Erythroblast (primary cell): ENCODE data around the gene PTPRM.

Experiments
- DNase-seq, 2 experiments: peaks; one replicate each; lab custom pipeline; 2025; lab: John Stamatoyannopoulos, UW
- GATA1 ChIP-seq: IDR thresholded peaks from 2 replicates; pipeline ENCODE4 v1.6.1; 2011; ENCODE audit warnings: low read depth, mild to moderate bottlenecking, control low read depth, low read length, moderate library complexity
- POLR2A ChIP-seq: IDR thresholded peaks from 2 replicates; pipeline ENCODE4 v1.6.1; 2011; ENCODE audit warnings: mild to moderate bottlenecking, low read length

PTPRM gene

GRCh38 chr18:7691206-7691605 is 124.1 kb downstream of the PTPRM start:
- TF ChIP-seq POLR2A (no peak), GATA1 (no peak)
- DNase-seq: no peak

GRCh38 chr18:7696780-7697179 is 129.7 kb downstream of the PTPRM start:
- TF ChIP-seq GATA1: no peak
- no peak for TF ChIP-seq POLR2A
- no peak for DNase-seq

GRCh38 chr18:7697306-7697705 is 130.2 kb downstream of the PTPRM start:
- DNase-seq: no peak
- no peak for TF ChIP-seq POLR2A
- no peak for TF ChIP-seq GATA1

- DNase-seq: no peak
- TF ChIP-seq GATA1: no peak
- no peak for TF ChIP-seq POLR2A
Observed at GRCh38 chr18:7711495-7711894, 144.4 kb downstream of the PTPRM start.

- DNase-seq: no peak
- TF ChIP-seq GATA1 (no peak), POLR2A (no peak)
Observed at GRCh38 chr18:7720395-7720794, 153.3 kb downstream of the PTPRM start.

GRCh38 chr18:7721532-7721931 is 154.4 kb downstream of the PTPRM start:
- DNase-seq: no peak
- TF ChIP-seq GATA1: no peak
- TF ChIP-seq POLR2A: no peak

GRCh38 chr18:7722955-7723354 is 155.8 kb downstream of the PTPRM start:
- TF ChIP-seq POLR2A: no peak
- no peak for TF ChIP-seq GATA1
- DNase-seq: no peak

- TF ChIP-seq GATA1 (no peak), POLR2A (no peak)
- no peak for DNase-seq
Observed at GRCh38 chr18:7723558-7723957, 156.4 kb downstream of the PTPRM start.

GRCh38 chr18:7725473-7725872 is 158.4 kb downstream of the PTPRM start:
- TF ChIP-seq POLR2A (no peak), GATA1 (no peak)

GRCh38 chr18:7725897-7726296 is 158.8 kb downstream of the PTPRM start:
- no peak for DNase-seq
- TF ChIP-seq POLR2A: no peak
- no peak for TF ChIP-seq GATA1

More at GRCh38 chr18:7725473-7725872, 158.4 kb downstream of the PTPRM start:
- DNase-seq: no peak

- DNase-seq: no peak
- TF ChIP-seq POLR2A: no peak
Observed at GRCh38 chr18:7726522-7726921, 159.4 kb downstream of the PTPRM start.

GRCh38 chr18:7727361-7728076 is 160.4 kb downstream of the PTPRM start:
- no peak for TF ChIP-seq POLR2A
- no peak for TF ChIP-seq GATA1
- DNase-seq: no peak

- TF ChIP-seq GATA1 (no peak), POLR2A (no peak)
Observed at GRCh38 chr18:7728297-7728696, 161.2 kb downstream of the PTPRM start.

GRCh38 chr18:7729868-7730267 is 162.8 kb downstream of the PTPRM start:
- no peak for TF ChIP-seq GATA1
- no peak for TF ChIP-seq POLR2A
- DNase-seq: no peak

More at GRCh38 chr18:7728297-7728696, 161.2 kb downstream of the PTPRM start:
- no peak for DNase-seq

GRCh38 chr18:7730682-7731081 is 163.6 kb downstream of the PTPRM start:
- no peak for DNase-seq
- TF ChIP-seq GATA1 (no peak), POLR2A (no peak)
